Heart left ventricle (tissue), 16 donors: ENCODE data around the gene CLIP1. TPM values are rescaled to one million over a fixed set of nuclear protein-coding genes. Genes with fewer than 3 reads are reported as not detected.

Source experiments
- ATAC-seq, 4 donors: fragments of 200-7000 bp; cut with Tn5 transposase; one replicate each; pipeline ENCODE4 v1.9.1; 2020 to 2022; ENCODE audit warnings: moderate library complexity in 4 of 4, mild to moderate bottlenecking in 3 of 4, moderate number of reproducible peaks in 1 of 4
- DNase-seq, 5 donors: peaks; one replicate each; pipeline ENCODE4 v3.0.0-alpha.2; 2020
- H3K27ac ChIP-seq, 12 donors: fragments of 200-600 bp; sonication (generic) in 4 of 12; one replicate each; pipeline versions ENCODE4 v1.5.0 to v1.8.0; 2016 to 2022; ENCODE audit warnings: mild to moderate bottlenecking in 2 of 12
- H3K27me3 ChIP-seq, 9 donors: fragments of 200-600 bp; sonication (generic) in 2 of 9; one replicate each; pipeline versions ENCODE4 v1.5.1 to v1.8.0; 2016 to 2022; ENCODE audit warnings: mild to moderate bottlenecking in 3 of 9
- H3K36me3 ChIP-seq, 9 donors: fragments of 200-600 bp; sonication (generic) in 2 of 9; one replicate each; pipeline versions ENCODE4 v1.5.0 to v1.8.0; 2018 to 2022; ENCODE audit warnings: mild to moderate bottlenecking in 2 of 9
- H3K4me1 ChIP-seq, 12 donors: fragments of 200-600 bp; sonication (generic) in 4 of 12; one replicate each; pipeline versions ENCODE4 v1.5.0 to v1.8.0; 2016 to 2022; ENCODE audit warnings: mild to moderate bottlenecking in 3 of 12
- H3K4me3 ChIP-seq, 12 donors: fragments of 200-600 bp; sonication (generic) in 4 of 12; one replicate each; pipeline versions ENCODE4 v1.5.0 to v1.8.0; 2017 to 2022; ENCODE audit warnings: mild to moderate bottlenecking in 9 of 12, moderate library complexity in 4 of 12
- H3K9me3 ChIP-seq, 12 donors: fragments of 200-600 bp; sonication (generic) in 4 of 12; one replicate each; pipeline versions ENCODE4 v1.5.0 to v1.8.0; 2016 to 2022; ENCODE audit warnings: mild to moderate bottlenecking in 1 of 12
- POLR2A ChIP-seq, 2 donors: fragments of 450-650 bp; IDR thresholded peaks; one replicate each; pipeline ENCODE4 v1.6.1; 2017; ENCODE audit warnings: antibody characterized with exemption in 2 of 2, mild to moderate bottlenecking in 2 of 2, moderate library complexity in 2 of 2
- WGBS, 4 donors: extraction: QIAGEN DNeasy Blood & Tissue Kit in 2 of 4; methylation state at CpG; one replicate each; pipeline versions ENCODE4 v1.1.5 to v1.1.7; 2013 to 2018; 5-methylcytosine and 5-hydroxymethylcytosine counted together
- intact Hi-C, 10 donors: fragments of 100-400 bp; cut with DNase I; formaldehyde crosslinking; loops; one replicate each; pipeline versions ENCODE4 v1.11.1 to v1.14.2; 2022
- polyA plus RNA-seq, 2 donors: library from polyadenylated mRNA; stranded (reverse); fragments of 200-250 nt; gene quantifications; one replicate each; pipeline ENCODE4 v1.2.3, GENCODE V29; 2013
- total RNA-seq, 9 donors: library from RNA; depleted of rRNA in 2 of 9; stranded (reverse); fragments of >200 nt in 2 of 9; fragmentation: NEBNext Ultra II Directional in 3 of 9; extraction: Animal tissue kit (Norgen Biotek cat#: 25700) in 3 of 9; gene quantifications; one replicate each; pipeline versions ENCODE4 v1.1.0 to v1.2.4, GENCODE V29; 2016 to 2023
- TF ChIP-seq, protein P1 (sequence below), 12 donors: fragments of 200-600 bp; sonication (generic) in 4 of 12; IDR thresholded peaks; one replicate each; pipeline versions ENCODE4 v1.5.0 to v1.8.0; 2018 to 2022; ENCODE audit warnings: antibody characterized with exemption in 12 of 12, mild to moderate bottlenecking in 5 of 12
- donor health status: ischemic (EF 13 %, LVEDD 7.1; RV severe dilation, severe dysfunction).
- donor health status: healthy with polysubstance abuse.
- donor health status: DM: no; HTN: yes; CAD: no.
- donor health status: DM: no; HTN: no; CAD: no.
- donor health status: ischemic (EF 25% LVEDD 6.9; RV normal size, moderate dysfunction).
- donor health status: ischemic (EF 25% LVEDD 5.7; RV mildly dilated, moderate dysfunction).
- donor health status: healthy.
- donor health status: DM: yes; HTN: yes; CAD: no.
- donor health status: ischemic (EF 35%, LVEDD 5.7; RV mildly dilated, moderate dysfunction).
- donor health status: nonischemic (EF 11% LVEDD 7.7; RV severe dilation, severe dysfunction).
- donor health status: DM: yes; HTN: yes; CAD: no.
- donor health status: PGD.
- donor health status: ischemic (EF 29% LVEDD 5.4; RV normal size, mild dysfunction).
- donor health status: nonischemic (EF 23%, LVEDD 6.1; RV moderate dilation, normal function).

CLIP1 gene
- total and polyA plus RNA-seq, 11 donors: 31.9 to 173 (median 104) TPM

DNA sequence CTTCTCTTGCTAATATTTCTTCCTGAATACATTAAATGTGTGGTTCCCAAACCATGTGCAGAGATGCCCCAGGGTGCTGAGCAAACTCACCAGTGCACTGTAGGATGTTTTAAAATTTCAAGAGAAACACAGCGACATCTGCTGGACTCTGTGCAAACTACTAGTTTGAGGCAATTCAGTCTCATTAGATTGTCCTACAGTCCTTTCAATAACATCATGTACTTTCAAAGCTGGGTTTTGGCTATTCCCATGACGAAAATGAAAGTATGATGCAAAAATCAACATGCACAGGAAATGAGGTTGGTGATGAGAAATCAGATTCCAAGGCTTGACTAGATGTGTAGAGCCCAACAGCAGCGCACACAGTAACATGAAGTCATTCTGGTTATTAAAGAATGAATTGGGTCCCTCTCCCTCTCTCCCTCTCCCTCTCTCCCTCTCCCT is 66.3 kb downstream of the CLIP1 start:
- peaks cover 0 to 4% (median under 1%) of the 10 kb centered on the region in 12 donors for H3K4me1 ChIP-seq
- intact Hi-C loops: no loop called here
- no peaks in the 10 kb centered on the region for H3K27me3 ChIP-seq
- ATAC-seq (peak; percentile 61 to 81 (median 78)), DNase-seq (peak in 2 of 5 donors; percentile 26 to 29)
- no peaks in the 10 kb centered on the region for H3K9me3 ChIP-seq
- H3K4me3 ChIP-seq: no peak overlapping the region
- TF ChIP-seq, protein P1, sequence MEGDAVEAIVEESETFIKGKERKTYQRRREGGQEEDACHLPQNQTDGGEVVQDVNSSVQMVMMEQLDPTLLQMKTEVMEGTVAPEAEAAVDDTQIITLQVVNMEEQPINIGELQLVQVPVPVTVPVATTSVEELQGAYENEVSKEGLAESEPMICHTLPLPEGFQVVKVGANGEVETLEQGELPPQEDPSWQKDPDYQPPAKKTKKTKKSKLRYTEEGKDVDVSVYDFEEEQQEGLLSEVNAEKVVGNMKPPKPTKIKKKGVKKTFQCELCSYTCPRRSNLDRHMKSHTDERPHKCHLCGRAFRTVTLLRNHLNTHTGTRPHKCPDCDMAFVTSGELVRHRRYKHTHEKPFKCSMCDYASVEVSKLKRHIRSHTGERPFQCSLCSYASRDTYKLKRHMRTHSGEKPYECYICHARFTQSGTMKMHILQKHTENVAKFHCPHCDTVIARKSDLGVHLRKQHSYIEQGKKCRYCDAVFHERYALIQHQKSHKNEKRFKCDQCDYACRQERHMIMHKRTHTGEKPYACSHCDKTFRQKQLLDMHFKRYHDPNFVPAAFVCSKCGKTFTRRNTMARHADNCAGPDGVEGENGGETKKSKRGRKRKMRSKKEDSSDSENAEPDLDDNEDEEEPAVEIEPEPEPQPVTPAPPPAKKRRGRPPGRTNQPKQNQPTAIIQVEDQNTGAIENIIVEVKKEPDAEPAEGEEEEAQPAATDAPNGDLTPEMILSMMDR (IDR thresholded peaks at IDR 0.05): peak; percentile 70 to 88 (median 76)
- TF ChIP-seq POLR2A (IDR thresholded peaks at IDR 0.05): no peak
- 37 to 43% (median 40%) methylated on average over 3 of the region's 3 CpGs for WGBS, 4 donors
- H3K36me3 ChIP-seq: peaks cover 0 to 75% (median 67%) of the 10 kb centered on the region in 9 donors
- no peak overlapping the region for H3K27ac ChIP-seq

GRCh38 chr12:122355706-122356105 is 66.8 kb downstream of the CLIP1 start:
- TF ChIP-seq POLR2A (IDR thresholded peaks at IDR 0.05): no peak
- TF ChIP-seq, protein P1 (IDR thresholded peaks at IDR 0.05): no peak
- ATAC-seq (no peak), DNase-seq (no peak)
- Histone ChIP-seq H3K36me3 (peaks cover 0 to 74% (median 66%) of the 10 kb centered on the region in 9 donors), H3K9me3 (no peaks in the 10 kb centered on the region), H3K4me1 (peaks cover 0 to 9% (median 5%) of the 10 kb centered on the region in 12 donors), H3K4me3 (no peak overlapping the region), H3K27ac (no peak overlapping the region), H3K27me3 (no peaks in the 10 kb centered on the region)
- WGBS, 4 donors: 72 to 84% (median 76%) methylated on average over 11 of the region's 11 CpGs
- intact Hi-C loops: no loop called here

GRCh38 chr12:122354958-122355641 is 67.4 kb downstream of the CLIP1 start:
- H3K27ac ChIP-seq: no peak overlapping the region
- 92 to 96% (median 95%) methylated on average over 24 of the region's 24 CpGs for WGBS, 4 donors
- DNase-seq (no peak), ATAC-seq (no peak)
- intact Hi-C loops: no loop called here
- peaks cover 0 to 5% (median 0%) of the 10 kb centered on the region in 12 donors for H3K9me3 ChIP-seq
- H3K4me1 ChIP-seq: peaks cover 0 to 14% (median 11%) of the 10 kb centered on the region in 12 donors
- TF ChIP-seq, protein P1 (IDR thresholded peaks at IDR 0.05): no peak
- no peak for TF ChIP-seq POLR2A (IDR thresholded peaks at IDR 0.05)
- no peaks in the 10 kb centered on the region for H3K27me3 ChIP-seq
- H3K36me3 ChIP-seq: peaks cover 0 to 74% (median 60%) of the 10 kb centered on the region in 9 donors
- no peak overlapping the region for H3K4me3 ChIP-seq

- no peak overlapping the region for H3K27ac ChIP-seq
- no peak overlapping the region for H3K4me3 ChIP-seq
- H3K9me3 ChIP-seq: peaks cover 0 to 15% (median 0%) of the 10 kb centered on the region in 12 donors
- TF ChIP-seq, protein P1 (IDR thresholded peaks at IDR 0.05): no peak
- no peaks in the 10 kb centered on the region for H3K27me3 ChIP-seq
- peaks cover 0 to 78% (median 51%) of the 10 kb centered on the region in 9 donors for H3K36me3 ChIP-seq
- ATAC-seq (no peak), DNase-seq (no peak)
- peaks cover 0 to 17% (median 12%) of the 10 kb centered on the region in 12 donors for H3K4me1 ChIP-seq
- 93 to 99% (median 96%) methylated on average over 8 of the region's 8 CpGs for WGBS, 4 donors
- intact Hi-C loops: no loop called here
These were observed 70.1 kb downstream of the CLIP1 start for GRCh38 chr12:122352394-122352793.
